ENCODE measurements around the gene DPY19L3. TPM values are rescaled to one million over a fixed set of nuclear protein-coding genes. Genes with fewer than 3 reads are reported as not detected.
"Not testable (repeated sequence)": the region's sequence is repeated elsewhere in the genome, so short reads cannot be mapped to it uniquely, and the experiment has no call there.

Gene DPY19L3
- polyA plus RNA-seq, 4 donors: 49.3 to 68.6 (median 66.6) TPM

DNA sequence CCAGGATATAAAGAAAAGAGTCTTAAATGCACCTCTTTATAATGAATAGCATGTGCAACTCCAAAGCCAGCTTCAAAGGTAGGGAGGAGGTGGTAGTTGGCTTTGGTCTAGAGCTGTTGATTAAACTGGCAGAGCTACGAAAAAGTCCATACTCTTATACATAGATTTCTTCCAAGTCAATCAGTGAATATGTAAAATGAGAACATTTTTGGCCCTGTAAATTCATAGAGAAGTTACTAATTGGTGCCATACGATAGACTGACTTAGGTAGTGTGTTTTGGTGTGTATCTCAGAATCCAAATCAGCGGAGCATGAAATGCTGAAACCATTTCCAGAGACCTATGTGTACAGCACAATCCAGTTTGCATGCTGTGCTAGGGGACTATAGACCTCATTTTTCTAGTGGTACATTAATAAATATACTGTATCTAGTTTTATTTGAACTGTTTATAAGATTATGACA lies 17.1 kb upstream of the DPY19L3 start:
- DNase-seq (ENCODE audit: low read depth in 4 of 4, low spot score in 3 of 4): no peak

DNA sequence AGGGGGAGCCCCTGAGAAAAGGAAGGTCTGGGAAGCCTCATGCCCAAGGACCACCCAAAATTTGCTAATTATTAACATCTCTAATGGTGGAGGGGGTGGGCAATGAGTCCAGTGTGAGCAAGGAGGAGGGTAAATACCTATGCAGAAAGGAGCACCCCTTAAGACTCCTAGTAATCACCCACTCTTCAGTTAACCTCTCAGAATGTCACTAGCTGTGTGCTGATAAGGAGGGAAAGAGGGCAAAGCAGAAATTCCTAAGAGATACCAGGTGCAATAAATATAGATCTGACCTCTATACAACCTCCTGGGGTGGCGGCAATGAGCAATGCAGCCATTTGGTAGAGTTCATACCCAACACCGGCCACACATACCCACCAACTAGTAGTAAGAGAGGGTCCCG lies 12.7 kb upstream of the DPY19L3 start:
- DNase-seq (ENCODE audit: low read depth in 4 of 4, low spot score in 3 of 4): no peak

DNA sequence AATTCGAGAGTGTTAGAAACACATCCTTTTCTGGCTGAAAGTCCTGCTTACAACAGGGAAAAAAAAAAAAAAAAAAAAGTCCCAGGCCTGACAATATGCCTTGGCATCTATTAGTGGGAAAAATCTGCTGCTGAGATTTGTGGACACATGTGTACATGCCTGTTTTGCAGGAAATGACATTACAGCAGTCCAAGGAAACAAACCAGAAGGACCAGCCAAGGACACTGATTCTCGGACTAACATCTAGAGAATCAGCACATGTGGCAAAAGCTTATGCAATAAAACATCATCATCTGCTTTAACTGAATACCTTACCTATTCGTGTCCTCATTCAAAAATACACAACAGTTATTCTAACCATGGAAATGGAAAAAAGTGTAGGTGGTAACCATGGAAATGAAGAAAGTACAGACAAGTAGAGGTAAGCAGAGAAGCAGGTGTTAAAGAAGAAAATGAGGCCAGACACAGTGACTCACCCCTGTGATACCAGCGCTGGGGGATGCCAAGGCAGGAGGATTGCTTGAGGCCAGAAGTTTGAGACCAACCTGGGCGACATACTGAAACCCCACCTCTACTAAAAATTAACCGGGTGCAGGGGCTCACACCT lies 9.4 kb upstream of the DPY19L3 start:
- DNase-seq (ENCODE audit: low read depth in 4 of 4, low spot score in 3 of 4): no peak

DNA sequence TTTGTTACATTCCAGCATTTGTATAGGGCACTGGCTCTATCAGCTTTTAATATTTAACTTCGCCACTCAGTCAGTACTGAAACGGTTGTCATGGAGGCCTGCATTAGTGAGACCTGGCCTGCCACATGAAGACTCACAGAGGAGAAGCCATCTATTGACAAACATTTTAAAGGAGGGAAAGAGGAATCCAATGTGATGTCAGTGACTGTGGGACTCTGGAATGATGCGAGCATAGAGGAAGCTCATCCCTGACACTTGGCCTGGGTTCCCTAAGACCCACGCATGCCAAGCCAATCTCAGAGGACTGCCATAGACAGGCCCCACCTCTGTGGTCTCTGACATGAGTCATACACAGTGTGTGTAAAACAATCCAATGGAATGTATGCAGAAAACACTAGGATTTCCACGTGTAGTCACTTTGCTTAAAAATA lies 7.9 kb upstream of the DPY19L3 start:
- DNase-seq (ENCODE audit: low read depth in 4 of 4, low spot score in 3 of 4): no peak

DNA sequence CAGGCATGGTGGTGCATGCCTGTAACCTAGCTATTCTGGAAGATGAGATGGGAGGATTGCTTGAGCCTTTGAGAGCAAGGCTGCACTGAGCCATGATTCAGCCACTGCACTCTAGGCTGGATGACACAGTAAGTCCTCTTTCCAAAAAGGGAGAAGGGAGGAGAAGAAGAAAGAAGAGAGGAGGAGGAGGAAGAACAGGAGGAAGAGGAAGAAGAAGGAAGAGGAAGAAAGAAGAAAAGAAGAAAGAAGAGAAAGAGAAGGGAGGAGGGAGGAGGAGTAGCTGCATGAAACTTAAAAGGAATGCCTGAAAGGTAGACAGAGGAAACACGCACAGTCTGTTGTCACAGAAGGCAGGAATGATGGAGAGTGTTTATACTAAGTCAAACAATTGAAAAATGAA lies 3.6 kb upstream of the DPY19L3 start:
- no peak for DNase-seq (ENCODE audit: low read depth in 4 of 4, low spot score in 3 of 4)

DNA sequence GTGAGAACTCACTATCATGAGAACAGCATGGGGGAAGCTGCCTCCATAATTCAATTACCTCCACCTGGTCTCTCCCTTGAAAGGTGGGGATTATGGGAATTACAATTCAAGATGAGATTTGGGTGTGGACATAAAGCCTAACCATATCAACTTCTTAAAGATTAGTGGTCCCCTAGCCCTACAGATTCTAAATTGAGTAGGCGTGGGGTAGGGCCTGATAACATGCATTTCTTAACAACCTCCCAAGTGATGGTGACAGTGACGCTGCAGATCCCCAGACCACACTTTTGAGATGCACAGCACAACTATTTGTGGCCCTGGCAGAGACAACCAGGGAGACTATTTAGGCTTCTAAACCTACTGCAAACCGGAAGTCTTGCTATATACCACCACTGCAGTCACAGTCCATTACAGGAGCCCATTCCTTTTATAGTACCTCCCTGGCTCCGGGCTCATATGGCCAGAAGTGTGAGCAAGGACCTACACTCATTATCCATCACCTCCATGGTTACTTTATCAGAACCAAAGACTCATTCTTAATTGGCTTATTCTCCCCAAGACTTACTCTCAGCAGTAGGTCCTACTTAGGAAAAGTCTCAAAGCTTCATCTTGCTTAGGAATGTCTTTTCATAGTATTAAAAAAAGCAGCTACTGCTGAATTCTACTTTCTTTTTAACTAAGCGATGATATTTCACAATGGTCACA lies 2.1 kb upstream of the DPY19L3 start:
- no peak for DNase-seq (ENCODE audit: low read depth in 4 of 4, low spot score in 3 of 4)

DNA sequence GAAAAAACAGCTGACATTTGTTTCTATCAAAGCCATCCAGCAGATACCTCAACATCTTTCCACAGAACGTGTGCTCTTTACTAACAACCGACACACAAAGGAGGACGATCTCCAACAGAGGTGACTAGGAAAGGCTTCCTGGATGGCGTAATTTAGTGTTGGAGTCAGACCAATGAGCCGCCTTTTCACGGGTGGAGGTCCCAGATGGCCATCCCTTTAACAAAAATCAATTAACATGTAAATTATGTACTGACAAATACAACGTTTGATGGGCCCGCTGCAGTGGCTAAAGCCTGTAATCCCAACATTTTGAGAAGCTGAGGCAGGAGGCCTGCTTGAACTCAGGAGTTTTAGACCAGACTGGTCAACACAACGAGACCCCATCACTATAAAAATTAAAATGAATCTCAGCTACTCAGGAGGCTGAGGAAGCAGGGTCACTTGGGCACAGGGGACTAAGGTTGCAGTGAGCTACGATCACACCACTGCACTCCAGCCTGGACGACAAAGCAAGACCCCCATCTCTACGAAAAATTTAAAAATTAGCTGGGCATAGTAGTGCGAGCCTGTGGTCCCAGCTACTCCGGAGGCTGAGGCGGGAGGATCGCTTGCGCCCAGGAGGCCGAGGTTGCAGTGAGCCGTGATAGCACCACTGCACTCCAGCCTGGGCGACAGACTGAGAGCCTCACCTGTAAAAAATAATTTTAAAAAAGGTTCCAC lies 1.2 kb upstream of the DPY19L3 start:
- DNase-seq (ENCODE audit: low read depth in 4 of 4, low spot score in 3 of 4): no peak

DNA sequence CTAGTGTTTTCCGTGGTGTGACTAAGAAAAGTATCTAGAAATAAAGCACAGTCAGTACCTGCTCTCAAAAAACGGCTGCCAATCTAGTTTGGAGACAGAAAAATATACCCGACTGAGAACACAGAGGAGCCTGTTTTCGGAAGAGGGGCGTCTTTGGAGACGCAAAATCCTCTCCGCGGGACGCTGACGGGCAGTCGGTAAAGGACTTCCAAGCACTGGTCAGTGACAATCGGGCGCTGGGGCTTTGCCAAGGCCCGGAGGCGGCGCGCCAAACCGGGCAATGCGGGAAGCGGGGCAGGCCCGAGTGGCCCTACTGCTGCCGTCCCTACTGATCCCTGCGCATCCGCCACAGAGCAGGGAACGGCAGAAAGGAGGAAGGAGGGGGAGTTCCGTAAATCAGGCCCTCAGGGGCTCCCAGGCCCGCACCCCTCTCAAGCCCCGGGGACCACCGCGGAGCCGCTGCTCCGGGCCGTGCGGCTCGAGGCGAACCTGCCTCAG lies 588 bp upstream of the DPY19L3 start:
- DNase-seq (ENCODE audit: low read depth in 4 of 4, low spot score in 3 of 4): peak in 2 of 4 donors; percentile 31 to 37

DNA sequence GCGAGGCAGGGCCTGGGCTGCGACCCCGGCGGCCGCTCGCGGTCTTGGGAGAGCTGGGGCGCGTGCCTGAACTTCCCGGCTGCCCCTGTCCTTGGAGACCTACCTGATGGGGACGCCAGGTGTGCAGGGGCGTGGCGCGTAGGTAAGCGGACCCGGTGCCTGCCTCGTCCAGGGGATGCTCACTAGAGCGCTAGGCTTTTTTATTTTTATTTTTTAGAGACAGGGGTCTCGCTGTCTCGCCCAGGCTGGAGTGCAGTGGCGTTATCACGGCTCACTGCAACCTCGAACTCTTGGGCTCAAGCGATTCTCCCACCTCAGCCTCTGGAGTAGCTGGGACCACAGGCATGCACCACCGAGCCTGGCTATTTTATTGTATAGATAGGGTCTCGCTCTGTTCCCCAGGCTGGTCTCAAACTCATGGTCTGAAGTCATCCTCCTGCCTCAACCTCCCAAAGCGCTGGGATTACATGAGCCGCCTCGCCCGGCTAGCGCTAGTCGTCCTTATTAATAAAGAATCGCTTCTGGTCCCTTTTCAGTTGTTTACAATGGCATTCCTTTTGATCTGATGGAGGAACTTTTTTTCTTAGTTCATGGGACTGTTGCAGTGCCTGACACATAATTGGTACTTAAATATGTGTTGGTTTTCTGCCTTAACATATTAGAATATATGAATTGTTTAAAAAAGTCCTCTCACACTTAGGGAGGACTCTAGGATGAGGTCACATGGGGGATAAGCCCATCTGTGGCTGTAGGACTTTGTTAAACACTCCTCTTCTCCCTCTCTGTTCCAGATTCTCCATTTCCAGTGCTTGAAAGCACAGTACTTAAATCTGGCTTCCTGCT lies 812 bp downstream of the DPY19L3 start:
- DNase-seq (ENCODE audit: low read depth in 4 of 4, low spot score in 3 of 4): no peak

DNA sequence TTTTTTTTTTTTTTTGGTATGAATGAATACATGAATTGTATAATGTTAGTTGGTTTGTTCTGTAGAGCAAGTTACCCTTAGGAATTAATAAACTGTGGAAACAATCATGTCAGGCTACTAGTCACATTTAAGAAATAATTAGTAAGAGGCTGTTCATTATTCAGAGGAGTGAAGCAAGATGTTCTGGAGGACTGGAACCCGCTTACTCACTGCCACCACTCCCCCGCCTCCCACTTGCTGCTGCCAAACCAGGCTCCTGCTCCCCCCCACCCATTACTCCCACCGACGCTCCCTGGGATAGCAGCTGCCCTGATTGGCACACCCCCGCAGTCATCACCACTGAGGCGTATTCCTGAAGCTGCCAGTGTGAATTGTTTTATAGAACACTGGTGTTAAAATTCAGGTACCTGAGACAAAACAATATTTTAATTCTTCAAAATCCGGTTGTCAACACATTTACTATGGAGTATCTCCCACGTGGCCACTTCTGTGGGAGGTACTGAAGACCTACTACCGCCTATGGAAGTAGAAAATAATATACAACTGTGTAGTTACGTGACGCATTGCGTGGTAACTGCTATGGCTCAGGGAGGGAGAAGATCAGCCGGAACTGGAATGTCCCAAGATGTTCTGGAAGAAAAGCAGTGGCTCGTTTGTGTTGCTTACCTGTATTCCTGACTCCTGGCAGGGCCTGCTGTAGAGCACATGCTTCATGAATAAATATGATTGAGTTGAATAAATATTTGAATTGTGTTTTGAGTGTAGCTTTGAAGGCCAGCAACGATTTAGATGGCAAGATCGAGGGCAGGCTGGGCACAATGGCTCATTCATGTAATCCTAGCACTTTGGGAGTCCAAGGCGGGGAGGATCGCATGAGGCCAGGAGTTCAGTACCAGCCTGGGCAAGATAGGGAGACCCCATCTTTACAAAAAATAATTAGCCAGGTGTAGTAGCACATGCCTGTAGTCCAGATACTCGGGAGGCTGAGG lies 1.7 kb downstream of the DPY19L3 start:
- peak in 1 of 4 donors; percentile 63 for DNase-seq (ENCODE audit: low read depth in 4 of 4, low spot score in 3 of 4)

DNA sequence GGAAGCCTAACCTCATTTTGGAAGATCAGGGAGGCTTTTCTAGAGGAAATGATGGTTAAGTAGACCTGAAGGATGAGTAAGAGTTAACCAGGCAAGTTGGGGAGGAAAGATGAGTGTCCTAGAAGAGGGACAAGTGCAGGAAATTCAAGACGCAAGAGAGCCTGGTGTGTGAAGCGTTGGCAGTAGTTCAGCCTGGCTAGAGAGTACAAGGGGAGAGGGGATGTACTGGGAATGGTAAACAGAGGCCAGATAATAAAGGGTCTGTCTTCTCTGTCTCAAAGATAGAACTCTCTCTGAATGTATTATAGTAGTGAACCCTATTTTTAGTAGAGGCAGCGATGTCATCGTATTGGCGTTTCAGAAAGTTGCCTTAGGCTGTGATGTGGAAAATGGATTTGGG lies 9.7 kb downstream of the DPY19L3 start:
- DNase-seq (ENCODE audit: low read depth in 4 of 4, low spot score in 3 of 4): no peak

DNA sequence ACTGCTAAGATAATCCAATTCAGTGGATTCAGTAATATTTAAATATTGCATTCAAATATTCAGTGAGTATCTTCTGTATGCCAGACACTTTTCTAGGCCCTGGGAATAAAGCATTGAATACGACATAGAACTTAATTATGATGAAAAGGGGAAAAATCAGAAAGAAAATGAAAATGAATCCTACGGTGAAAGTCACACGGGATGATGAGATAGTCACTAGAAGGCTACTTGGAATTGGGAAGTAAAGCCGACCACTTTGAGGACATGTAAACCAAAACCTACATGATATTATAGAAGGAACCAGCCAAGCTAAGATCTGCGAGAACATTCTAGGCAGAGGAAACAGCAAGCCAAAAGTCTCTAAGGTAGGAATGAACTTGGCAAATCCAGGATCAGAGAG lies 10.1 kb downstream of the DPY19L3 start:
- no peak for DNase-seq (ENCODE audit: low read depth in 4 of 4, low spot score in 3 of 4)

DNA sequence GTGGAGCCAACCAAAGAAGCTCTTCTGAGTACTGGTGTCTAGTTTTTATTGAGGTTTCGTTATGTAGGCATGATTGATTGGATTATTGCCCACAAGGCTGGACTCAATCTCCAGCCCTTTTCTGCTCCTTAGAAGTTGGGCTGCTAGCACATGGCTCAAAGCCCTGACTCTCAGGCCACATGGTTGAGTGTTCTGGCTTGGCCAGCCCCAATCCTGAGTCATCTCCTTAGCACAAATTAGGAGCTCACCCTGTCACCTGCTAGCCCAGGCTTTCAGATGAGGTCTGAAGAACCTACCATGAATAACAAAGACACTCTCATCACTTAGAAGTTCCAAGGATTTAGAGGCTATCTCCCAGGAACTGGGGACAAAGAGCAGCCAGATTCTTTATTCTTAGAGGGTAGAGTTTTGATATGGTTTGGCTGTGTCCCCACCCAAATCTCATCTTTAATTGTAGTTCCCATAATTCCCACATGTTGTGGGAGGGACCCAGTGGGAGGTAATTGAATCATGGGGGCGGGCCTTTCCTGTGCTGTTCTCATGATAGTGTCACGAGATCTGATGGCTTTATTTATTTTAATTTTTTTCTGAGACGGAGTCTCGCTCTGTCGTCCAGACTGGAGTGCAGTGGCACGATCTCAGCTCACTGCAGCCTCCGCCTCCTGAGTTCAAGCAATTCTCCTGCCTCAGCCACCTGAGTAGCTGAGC lies 11.3 kb downstream of the DPY19L3 start:
- no peak for DNase-seq (ENCODE audit: low read depth in 4 of 4, low spot score in 3 of 4)

DNA sequence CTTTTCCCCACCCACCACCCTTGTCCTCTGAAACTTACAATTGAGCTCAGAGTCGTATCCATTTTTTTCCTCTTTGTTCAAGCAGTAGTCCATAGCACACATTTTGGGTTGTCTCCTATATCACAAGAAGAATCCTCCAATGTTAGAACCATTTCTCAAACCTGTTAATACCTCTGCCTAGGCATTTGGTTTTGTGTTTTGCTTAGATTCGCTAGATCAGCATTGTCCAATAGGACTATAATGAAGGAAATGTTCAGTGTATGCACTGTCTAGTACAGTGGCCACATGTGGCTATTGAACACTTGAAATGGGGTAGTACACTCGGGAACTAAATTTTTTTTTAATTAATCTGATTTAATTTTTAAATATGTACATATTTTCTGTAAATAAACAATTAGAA lies 12.6 kb downstream of the DPY19L3 start:
- no peak for DNase-seq (ENCODE audit: low read depth in 4 of 4, low spot score in 3 of 4)

DNA sequence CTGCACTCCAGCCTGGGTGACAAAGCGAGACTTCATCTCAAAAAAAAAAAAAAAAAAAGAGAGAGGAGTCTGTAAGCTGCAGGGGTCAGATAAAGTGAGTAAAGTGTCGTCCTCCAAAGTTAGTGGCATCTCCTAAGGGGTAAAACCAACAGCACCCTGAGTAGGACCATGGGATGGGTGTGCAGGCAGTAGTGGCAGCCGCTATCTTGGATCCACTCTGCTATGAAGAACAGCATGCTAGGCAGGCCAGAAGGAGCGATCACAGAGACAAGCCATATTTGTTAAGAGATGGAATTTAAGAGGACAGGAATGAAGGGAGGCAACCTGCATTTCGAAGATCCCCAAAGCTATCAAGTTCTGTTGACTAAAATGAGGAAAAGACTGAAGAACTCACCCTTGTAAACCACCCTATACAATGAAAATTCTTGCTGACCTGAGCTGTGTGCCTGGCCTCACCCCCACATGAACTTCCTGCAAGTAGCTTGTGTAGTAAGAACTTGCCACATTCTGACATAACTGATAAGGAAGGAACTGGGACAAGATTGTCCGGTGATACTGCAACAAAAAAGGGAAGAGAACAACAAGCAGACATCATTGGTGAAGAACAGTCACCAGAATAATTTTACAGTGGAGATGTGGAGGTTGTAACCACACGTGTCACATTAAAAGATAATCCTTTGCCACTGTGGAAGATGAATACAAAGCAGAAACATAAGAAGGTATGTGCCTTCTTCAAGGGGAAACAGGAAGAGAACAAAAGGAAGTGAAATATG lies 16.2 kb downstream of the DPY19L3 start:
- no peak for DNase-seq (ENCODE audit: low read depth in 4 of 4, low spot score in 3 of 4)

DNA sequence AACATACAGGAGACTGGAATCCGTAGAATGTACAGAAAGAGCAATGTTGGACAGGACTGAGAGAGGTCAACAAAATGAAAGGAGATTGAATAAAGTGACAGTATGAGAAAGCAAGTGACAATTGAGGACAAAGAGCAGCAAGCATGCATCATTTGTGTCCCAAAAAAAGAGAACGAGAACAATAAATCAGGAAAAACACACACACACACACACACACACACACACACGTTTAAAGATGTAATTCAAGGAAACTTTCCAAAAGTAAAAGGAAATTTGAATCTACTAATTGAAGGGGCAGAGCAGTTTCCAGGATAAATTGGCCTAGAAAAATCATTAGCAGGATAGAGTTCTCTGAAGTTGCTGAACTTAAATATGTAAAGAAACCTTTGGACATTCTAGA lies 16.9 kb downstream of the DPY19L3 start:
- no peak for DNase-seq (ENCODE audit: low read depth in 4 of 4, low spot score in 3 of 4)

DNA sequence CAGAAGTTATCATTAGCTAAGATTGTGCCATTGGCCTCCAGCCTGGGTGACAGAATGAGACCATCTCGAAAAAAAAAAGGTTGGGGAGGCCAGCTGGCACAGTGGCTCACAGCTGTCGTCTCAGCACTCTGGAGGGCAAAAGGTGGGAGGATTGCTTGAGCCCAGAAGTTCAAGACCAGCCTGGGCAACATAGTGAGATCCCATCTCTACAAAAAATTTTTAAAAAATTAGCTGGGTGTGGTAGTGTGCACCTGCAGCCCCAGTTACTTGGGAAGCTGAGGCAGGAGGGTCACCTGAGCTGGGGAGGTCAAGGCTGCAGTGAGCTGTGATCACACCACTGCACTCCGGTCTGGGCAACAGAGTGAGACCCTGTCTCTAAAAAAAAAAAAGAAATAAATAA lies 18.4 kb downstream of the DPY19L3 start:
- DNase-seq (ENCODE audit: low read depth in 4 of 4, low spot score in 3 of 4): not testable (repeated sequence)

DNA sequence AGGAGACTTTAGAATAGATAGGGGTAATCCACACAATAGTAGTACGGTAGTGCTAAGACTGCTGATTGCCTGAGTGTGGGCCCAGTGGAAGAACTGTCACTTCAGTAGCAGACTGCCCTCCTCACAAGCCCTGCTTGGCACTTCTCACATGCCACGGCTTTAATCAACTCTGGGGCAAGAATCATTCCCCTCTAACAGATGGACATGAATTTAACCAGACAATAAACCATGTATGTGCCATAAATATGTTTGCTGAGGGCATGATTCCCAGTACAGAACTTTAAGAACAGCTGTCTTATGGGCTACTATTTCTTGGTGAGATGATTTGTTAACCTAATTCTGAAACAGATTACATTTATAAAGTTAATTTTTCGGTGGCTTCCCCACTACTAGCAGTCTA lies 22.0 kb downstream of the DPY19L3 start:
- DNase-seq (ENCODE audit: low read depth in 4 of 4, low spot score in 3 of 4): no peak

Data from left renal pelvis (tissue), 4 donors.